Stomach smooth muscle (tissue), 2 donors: ENCODE data around the gene USP43.
"Not testable (repeated sequence)": the region's sequence is repeated elsewhere in the genome, so short reads cannot be mapped to it uniquely, and the experiment has no call there.

Source experiments
- H3K27ac ChIP-seq: one replicate; pipeline ENCODE4 v1.7.0; 2013; ENCODE audit warnings: mild to moderate bottlenecking, low read length, inconsistent platforms
- H3K27me3 ChIP-seq, 2 donors: one replicate each; pipeline ENCODE4 v1.7.0; 2013; ENCODE audit warnings: low read length in 2 of 2; ENCODE audit not compliant: insufficient read depth in 2 of 2, control insufficient read depth in 1 of 2
- H3K36me3 ChIP-seq, 2 donors: one replicate each; pipeline ENCODE4 v1.7.0; 2013; ENCODE audit warnings: low read length in 2 of 2; ENCODE audit not compliant: control insufficient read depth in 2 of 2, insufficient read depth in 2 of 2
- H3K4me1 ChIP-seq: one replicate; pipeline ENCODE4 v1.7.0; 2013; ENCODE audit warnings: low read length; ENCODE audit not compliant: control insufficient read depth, insufficient read depth
- H3K4me3 ChIP-seq, 2 donors: one replicate each; pipeline ENCODE4 v1.7.0; 2013; ENCODE audit warnings: low read length in 2 of 2
- H3K9ac ChIP-seq, 2 donors: one replicate each; pipeline ENCODE4 v1.7.0; 2013; ENCODE audit warnings: low read length in 2 of 2, mild to moderate bottlenecking in 1 of 2
- H3K9me3 ChIP-seq, 2 donors: one replicate each; pipeline ENCODE4 v1.7.0; 2013; ENCODE audit warnings: low read length in 2 of 2; ENCODE audit not compliant: control insufficient read depth in 2 of 2
- donor health status: healthy.
- donor health status: Pancreatic carcinoma.

USP43 gene

GRCh38 chr17:9628509-9628908 is 16.8 kb upstream of the USP43 start:
- H3K4me1 ChIP-seq = no peaks in the 10 kb centered on the region
- H3K27ac ChIP-seq = no peak overlapping the region
- no peak overlapping the region for H3K9ac ChIP-seq
- H3K4me3 ChIP-seq = no peak overlapping the region
- H3K27me3 ChIP-seq = no peaks in the 10 kb centered on the region
- H3K9me3 ChIP-seq = peaks cover 0 to 2% of the 10 kb centered on the region in 2 donors
- H3K36me3 ChIP-seq = no peaks in the 10 kb centered on the region

GRCh38 chr17:9632741-9633140 is 12.6 kb upstream of the USP43 start:
- no peaks in the 10 kb centered on the region for H3K27me3 ChIP-seq
- no peaks in the 10 kb centered on the region for H3K9me3 ChIP-seq
- H3K4me3 ChIP-seq = no peak overlapping the region
- H3K27ac ChIP-seq = no peak overlapping the region
- no peak overlapping the region for H3K9ac ChIP-seq
- H3K4me1 ChIP-seq = no peaks in the 10 kb centered on the region
- no peaks in the 10 kb centered on the region for H3K36me3 ChIP-seq

- no peak overlapping the region for H3K27ac ChIP-seq
- no peaks in the 10 kb centered on the region for H3K9me3 ChIP-seq
- H3K27me3 ChIP-seq = peaks cover 0 to 4% of the 10 kb centered on the region in 2 donors
Observed at GRCh38 chr17:9635340-9635739, 10.0 kb upstream of the USP43 start.

GRCh38 chr17:9636501-9636900 is 8.8 kb upstream of the USP43 start:
- Histone ChIP-seq H3K27ac (no peak overlapping the region), H3K36me3 (no peaks in the 10 kb centered on the region), H3K27me3 (peaks cover 2 to 4% of the 10 kb centered on the region in 2 donors), H3K4me3 (no peak overlapping the region), H3K4me1 (no peaks in the 10 kb centered on the region), H3K9ac (no peak overlapping the region), H3K9me3 (no peaks in the 10 kb centered on the region)

More at GRCh38 chr17:9635340-9635739, 10.0 kb upstream of the USP43 start:
- Histone ChIP-seq H3K9ac (no peak overlapping the region), H3K4me1 (no peaks in the 10 kb centered on the region), H3K4me3 (no peak overlapping the region), H3K36me3 (no peaks in the 10 kb centered on the region)

- not testable (repeated sequence) for H3K27ac ChIP-seq, H3K4me1 ChIP-seq, H3K9ac ChIP-seq, H3K4me3 ChIP-seq, H3K36me3 ChIP-seq, H3K9me3 ChIP-seq, H3K27me3 ChIP-seq
Observed at GRCh38 chr17:9640388-9640787, 4.9 kb upstream of the USP43 start.

GRCh38 chr17:9643611-9644010 is 1.7 kb upstream of the USP43 start:
- Histone ChIP-seq H3K4me3 (no peak overlapping the region), H3K9me3 (no peaks in the 10 kb centered on the region), H3K27me3 (peaks cover 26 to 27% of the 10 kb centered on the region in 2 donors), H3K9ac (no peak overlapping the region), H3K36me3 (no peaks in the 10 kb centered on the region), H3K4me1 (peaks cover 17% of the 10 kb centered on the region), H3K27ac (no peak overlapping the region)

GRCh38 chr17:9645851-9646545 is 681 bp downstream of the USP43 start:
- H3K9me3 ChIP-seq = no peaks in the 10 kb centered on the region
- no peaks in the 10 kb centered on the region for H3K36me3 ChIP-seq
- peak overlapping the region; percentile 34 to 67 for H3K4me3 ChIP-seq
- peaks cover 17% of the 10 kb centered on the region for H3K4me1 ChIP-seq
- peaks cover 26% of the 10 kb centered on the region in 2 donors for H3K27me3 ChIP-seq
- H3K9ac ChIP-seq = no peak overlapping the region
- no peak overlapping the region for H3K27ac ChIP-seq

GRCh38 chr17:9646546-9646885 is 1.2 kb downstream of the USP43 start:
- H3K4me1 ChIP-seq = peaks cover 17% of the 10 kb centered on the region
- no peaks in the 10 kb centered on the region for H3K36me3 ChIP-seq
- H3K27me3 ChIP-seq = peaks cover 24 to 26% of the 10 kb centered on the region in 2 donors
- H3K9ac ChIP-seq = no peak overlapping the region
- no peaks in the 10 kb centered on the region for H3K9me3 ChIP-seq
- no peak overlapping the region for H3K27ac ChIP-seq
- no peak overlapping the region for H3K4me3 ChIP-seq

GRCh38 chr17:9647014-9647413 is 1.7 kb downstream of the USP43 start:
- Histone ChIP-seq H3K36me3 (no peaks in the 10 kb centered on the region), H3K27ac (no peak overlapping the region), H3K4me3 (no peak overlapping the region), H3K27me3 (peaks cover 24 to 26% of the 10 kb centered on the region in 2 donors), H3K9ac (no peak overlapping the region), H3K9me3 (no peaks in the 10 kb centered on the region), H3K4me1 (peaks cover 17% of the 10 kb centered on the region)

GRCh38 chr17:9648521-9649110 is 3.3 kb downstream of the USP43 start:
- no peak overlapping the region for H3K4me3 ChIP-seq
- no peaks in the 10 kb centered on the region for H3K9me3 ChIP-seq
- H3K27me3 ChIP-seq = peaks cover 24 to 26% of the 10 kb centered on the region in 2 donors
- H3K27ac ChIP-seq = no peak overlapping the region
- H3K9ac ChIP-seq = no peak overlapping the region
- no peaks in the 10 kb centered on the region for H3K36me3 ChIP-seq
- peaks cover 17% of the 10 kb centered on the region for H3K4me1 ChIP-seq

GRCh38 chr17:9658593-9659211 is 13.4 kb downstream of the USP43 start:
- H3K27ac ChIP-seq = no peak overlapping the region
- no peaks in the 10 kb centered on the region for H3K36me3 ChIP-seq
- no peaks in the 10 kb centered on the region for H3K4me1 ChIP-seq
- no peak overlapping the region for H3K4me3 ChIP-seq
- peaks cover 0 to 8% of the 10 kb centered on the region in 2 donors for H3K9me3 ChIP-seq
- no peaks in the 10 kb centered on the region for H3K27me3 ChIP-seq
- H3K9ac ChIP-seq = no peak overlapping the region
